Retinal pigment epithelial cell (primary cell): ENCODE measurements around the gene SNAPC1.

Source experiments
- DNase-seq: peaks from one replicate; pipeline ENCODE4 v3.0.0-alpha.2; 2010; ENCODE audit warnings: low read depth
- H3K4me3 ChIP-seq: 2 replicates; pipeline ENCODE4 v1.5.1; 2011; ENCODE audit warnings: mild to moderate bottlenecking, low read length, control low read depth, moderate library complexity
- CTCF ChIP-seq: conservative IDR thresholded peaks from 2 replicates; pipeline ENCODE4 v1.5.1; 2011; ENCODE audit warnings: low read depth, low read length, control low read depth, inconsistent platforms

Gene SNAPC1

GRCh38 chr14:61837336-61838229 lies 75.4 kb downstream of the SNAPC1 start:
- DNase-seq: peak; percentile 26
- H3K4me3 ChIP-seq: no peak overlapping the region
- TF ChIP-seq CTCF: peak; percentile 96

- no peak for DNase-seq
- no peak for TF ChIP-seq CTCF
- H3K4me3 ChIP-seq: no peak overlapping the region
Observed at GRCh38 chr14:61838661-61839245, 76.5 kb downstream of the SNAPC1 start.

- no peak overlapping the region for H3K4me3 ChIP-seq
- TF ChIP-seq CTCF: no peak
- no peak for DNase-seq
Observed at GRCh38 chr14:61839507-61839906, 77.3 kb downstream of the SNAPC1 start.

- DNase-seq: no peak
- H3K4me3 ChIP-seq: no peak overlapping the region
- no peak for TF ChIP-seq CTCF
Observed at GRCh38 chr14:61841145-61841544, 78.9 kb downstream of the SNAPC1 start.
